ENCODE results near the gene TSPYL2. TPM values are rescaled to one million over a fixed set of nuclear protein-coding genes. Genes with fewer than 3 reads are reported as not detected.

Gene TSPYL2
- total RNA-seq = 18.6 and 25.2 TPM in 2 replicates

GRCh38 chrX:53081925-53082772 is at the start of gene TSPYL2:
Gene TSPYL2 (plus strand): TSS chrX:53082367. CDS start chrX:53082499, 132 bp downstream.

GRCh38 chrX:53048169-53049126 is 33.7 kb upstream of the TSPYL2 start, which contains the start of gene GPR173:
Gene GPR173 (plus strand): TSS chrX:53048789. CDS start chrX:53076622, 27,833 bp downstream.

GRCh38 chrX:53093748-53094581 is 11.8 kb downstream of the TSPYL2 start, which contains the start of gene KANTR:
Gene KANTR (plus strand): TSS chrX:53094142. CDS start chrX:53124273, 30,131 bp downstream.

Other genes starting within 250 kb of the TSPYL2 start
- gene XAGE3, start 214.3 kb upstream of the TSPYL2 start, total RNA-seq = not detected in 2 replicates
- gene FAM156B, start 185.0 kb upstream of the TSPYL2 start, total RNA-seq = 17.2 and 18.8 TPM in 2 replicates
- gene FAM156A, start 123.8 kb upstream of the TSPYL2 start, total RNA-seq = 11.0 and 11.6 TPM in 2 replicates
- 2.5 and 3.1 TPM in 2 replicates for gene GPR173, start 33.6 kb upstream of the TSPYL2 start, total RNA-seq
- gene KANTR, start 11.8 kb downstream of the TSPYL2 start, total RNA-seq = 10.1 and 10.3 TPM in 2 replicates
- 107 and 170 TPM in 2 replicates for gene KDM5C, start 142.8 kb downstream of the TSPYL2 start, total RNA-seq
- gene IQSEC2, start 199.2 kb downstream of the TSPYL2 start, total RNA-seq = 4.8 and 5.1 TPM in 2 replicates